Activated CD4-positive, alpha-beta memory T cell treated with anti-CD3 and anti-CD28 coated beads, Interleukin-2, amount 10 ng/mL, durations not matched to agents 7 days and 5 days (primary cell): Measurements from ENCODE around the gene CDH22. TPM values are rescaled to one million over a fixed set of nuclear protein-coding genes. Genes with fewer than 3 reads are reported as not detected.

Source experiments
- CTCF ChIA-PET: fragments of 350-600 bp; sonication (Branson Sonifier 250); formaldehyde crosslinking; loops from one replicate; lab custom pipeline; 2021; ENCODE audit warnings: antibody characterized with exemption, inconsistent platforms; lab: Charles Lee
- POLR2A ChIA-PET: fragments of 350-600 bp; sonication (Branson Sonifier 250); formaldehyde crosslinking; loops from one replicate; lab custom pipeline; 2021; ENCODE audit warnings: antibody characterized with exemption; lab: Charles Lee
- DNase-seq: peaks from one replicate; pipeline ENCODE4 v3.0.0-alpha.2; 2020
- H3K27ac Mint-ChIP-seq: one replicate; pipeline ENCODE4 v1.8.0; 2021; ENCODE audit warnings: mild to moderate bottlenecking, mixed read lengths
- H3K27me3 Mint-ChIP-seq: one replicate; pipeline ENCODE4 v1.8.0; 2021; ENCODE audit warnings: mixed read lengths
- H3K36me3 Mint-ChIP-seq: one replicate; pipeline ENCODE4 v1.8.0; 2021; ENCODE audit warnings: low read depth, mixed read lengths
- H3K4me1 Mint-ChIP-seq: one replicate; pipeline ENCODE4 v1.8.0; 2021; ENCODE audit warnings: mixed read lengths
- H3K4me3 Mint-ChIP-seq: one replicate; pipeline ENCODE4 v1.8.0; 2021; ENCODE audit warnings: mild to moderate bottlenecking, mixed read lengths
- H3K9me3 Mint-ChIP-seq: one replicate; pipeline ENCODE4 v1.8.0; 2021; ENCODE audit warnings: mixed read lengths
- total RNA-seq, 2 experiments: library from RNA; stranded (reverse); gene quantifications; one replicate each; pipeline ENCODE4 v1.2.3, GENCODE V29; 2021

CDH22 gene
- total RNA-seq, 2 experiments from 2014 or later, result not detected

DNA sequence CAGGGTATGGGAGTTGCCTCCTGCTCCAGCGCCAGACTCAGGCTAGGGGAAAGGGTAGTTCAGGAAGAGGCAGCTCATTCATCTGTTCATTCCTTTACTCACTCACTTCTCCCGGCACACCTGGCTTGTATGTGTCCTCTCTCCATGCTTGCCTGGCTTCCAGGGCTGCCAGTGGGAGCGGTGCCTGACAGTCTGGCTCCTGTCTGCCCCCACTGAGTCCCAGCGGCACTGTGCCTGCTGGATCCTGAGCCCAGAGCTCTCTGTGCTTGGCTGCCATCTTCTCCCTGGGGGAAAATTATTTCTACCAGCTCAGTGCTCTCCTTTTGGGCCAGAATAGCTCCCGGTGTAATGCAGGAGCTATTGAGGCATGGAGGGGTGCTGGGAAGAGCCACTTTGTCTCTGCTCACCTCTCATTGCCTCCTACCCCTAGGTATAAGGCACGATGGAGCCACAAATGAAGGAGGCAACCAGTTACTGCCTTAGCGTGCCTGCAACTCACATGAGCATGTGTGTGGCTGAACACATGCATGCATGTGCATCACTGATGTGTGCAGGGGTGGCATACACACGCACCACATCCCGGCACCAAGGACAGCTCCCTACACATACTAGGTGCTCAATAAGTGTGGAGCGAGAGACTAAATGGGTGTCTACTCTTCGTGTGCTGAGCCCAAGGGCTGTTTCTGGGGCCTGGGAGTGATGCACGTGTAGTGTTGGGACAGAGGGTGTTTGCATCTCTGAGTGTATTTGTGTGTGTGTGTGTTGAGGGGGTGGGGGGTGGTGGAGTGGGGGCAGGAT lies 46.6 kb downstream of the CDH22 start:
- peaks cover 11% of the 10 kb centered on the region for H3K27me3 Mint-ChIP-seq
- no peaks in the 10 kb centered on the region for H3K36me3 Mint-ChIP-seq
- H3K9me3 Mint-ChIP-seq, result no peaks in the 10 kb centered on the region
- no peak for DNase-seq
- CTCF ChIA-PET, result no interaction called here
- H3K4me3 Mint-ChIP-seq, result no peak overlapping the region
- POLR2A ChIA-PET, result interaction anchor here (0.6 kb wide), 1 partner anchor 103 kb away, joined by 3 read pairs; no protein-coding TSS in a partner anchor
- no peaks in the 10 kb centered on the region for H3K4me1 Mint-ChIP-seq
- no peak overlapping the region for H3K27ac Mint-ChIP-seq

- peaks cover 11% of the 10 kb centered on the region for H3K27me3 Mint-ChIP-seq
- H3K4me3 Mint-ChIP-seq, result no peak overlapping the region
- H3K9me3 Mint-ChIP-seq, result no peaks in the 10 kb centered on the region
- DNase-seq, result no peak
- CTCF ChIA-PET, result no interaction called here
- H3K4me1 Mint-ChIP-seq, result no peaks in the 10 kb centered on the region
- POLR2A ChIA-PET, result no interaction called here
- H3K36me3 Mint-ChIP-seq, result no peaks in the 10 kb centered on the region
- no peak overlapping the region for H3K27ac Mint-ChIP-seq
Measured at GRCh38 chr20:46260936-46261454, 47.3 kb downstream of the CDH22 start.

DNA sequence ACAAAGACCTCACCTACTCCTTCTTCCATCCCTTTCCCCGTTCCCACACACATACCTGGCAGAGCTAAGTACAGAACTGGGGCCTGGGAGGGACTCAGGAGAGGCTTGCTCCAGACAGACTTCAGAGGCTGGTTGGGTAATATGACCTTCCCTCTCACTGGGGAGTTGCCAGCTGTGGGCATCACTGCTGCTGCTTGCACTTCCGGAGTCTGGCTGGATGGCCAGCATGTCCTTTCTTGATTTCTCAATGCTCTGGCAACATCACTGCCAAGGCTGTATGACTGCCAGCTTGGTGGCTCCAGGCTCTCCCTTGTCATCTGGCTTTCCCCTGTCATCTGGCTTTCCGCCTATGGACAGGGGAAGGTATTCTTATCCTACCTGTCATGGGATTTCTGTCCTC lies 47.8 kb downstream of the CDH22 start:
- Mint-ChIP-seq H3K9me3 (no peaks in the 10 kb centered on the region), H3K4me1 (no peaks in the 10 kb centered on the region), H3K4me3 (no peak overlapping the region), H3K36me3 (no peaks in the 10 kb centered on the region), H3K27me3 (peaks cover 11% of the 10 kb centered on the region), H3K27ac (no peak overlapping the region)
- DNase-seq, result no peak
- ChIA-PET POLR2A (no interaction called here), CTCF (no interaction called here)

DNA sequence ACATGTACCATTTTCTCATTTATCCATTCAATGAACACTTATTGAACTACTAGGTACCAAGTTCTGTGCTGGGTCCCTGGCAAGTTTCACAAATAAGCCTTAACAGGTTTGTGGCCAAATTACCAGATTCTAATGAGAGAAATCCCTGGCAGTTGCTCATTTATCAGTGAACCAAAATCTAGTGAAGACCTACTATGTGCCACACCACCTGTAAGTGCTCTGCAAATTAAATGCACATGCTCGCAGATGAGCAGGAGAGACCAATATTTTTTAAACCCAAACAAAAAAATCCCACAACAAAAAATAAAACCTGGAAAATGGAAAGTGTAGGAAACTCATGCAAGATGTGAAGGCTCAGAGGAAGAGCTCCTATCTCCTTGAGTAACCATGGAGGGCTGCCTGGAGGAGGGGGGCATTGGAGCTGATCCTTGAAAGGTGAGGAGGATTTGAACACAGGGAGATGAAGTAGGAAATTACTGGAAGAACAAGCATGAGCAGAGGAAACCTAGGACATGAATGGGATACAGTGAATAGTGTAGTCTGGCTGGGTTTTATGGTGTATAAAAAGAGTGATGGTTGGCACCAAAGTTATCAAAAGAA lies 48.9 kb downstream of the CDH22 start:
- DNase-seq, result no peak
- Mint-ChIP-seq H3K36me3 (no peaks in the 10 kb centered on the region), H3K27me3 (peaks cover 12% of the 10 kb centered on the region), H3K9me3 (no peaks in the 10 kb centered on the region), H3K4me1 (no peaks in the 10 kb centered on the region), H3K27ac (no peak overlapping the region), H3K4me3 (no peak overlapping the region)
- POLR2A ChIA-PET, result no interaction called here
- CTCF ChIA-PET, result no interaction called here

- no peak overlapping the region for H3K27ac Mint-ChIP-seq
- H3K4me1 Mint-ChIP-seq, result no peaks in the 10 kb centered on the region
- no peak overlapping the region for H3K4me3 Mint-ChIP-seq
- H3K27me3 Mint-ChIP-seq, result peaks cover 16% of the 10 kb centered on the region
- H3K9me3 Mint-ChIP-seq, result no peaks in the 10 kb centered on the region
- no peaks in the 10 kb centered on the region for H3K36me3 Mint-ChIP-seq
- no peak for DNase-seq
- POLR2A ChIA-PET, result interaction anchor here (0.6 kb wide), 1 partner anchor 210 kb away, joined by 3 read pairs; no protein-coding TSS in a partner anchor
- CTCF ChIA-PET, result no interaction called here
Measured at GRCh38 chr20:46257887-46258286, 50.4 kb downstream of the CDH22 start.

- CTCF ChIA-PET, result no interaction called here
- Mint-ChIP-seq H3K4me1 (no peaks in the 10 kb centered on the region), H3K36me3 (no peaks in the 10 kb centered on the region), H3K27me3 (peaks cover 30% of the 10 kb centered on the region), H3K27ac (no peak overlapping the region), H3K4me3 (no peak overlapping the region), H3K9me3 (no peaks in the 10 kb centered on the region)
- POLR2A ChIA-PET, result no interaction called here
- no peak for DNase-seq
Measured at GRCh38 chr20:46256293-46256692, 52.0 kb downstream of the CDH22 start.

- POLR2A ChIA-PET, result no interaction called here
- Mint-ChIP-seq H3K4me1 (no peaks in the 10 kb centered on the region), H3K4me3 (no peak overlapping the region), H3K27ac (no peak overlapping the region), H3K36me3 (no peaks in the 10 kb centered on the region), H3K27me3 (peaks cover 32% of the 10 kb centered on the region), H3K9me3 (no peaks in the 10 kb centered on the region)
- DNase-seq, result no peak
- CTCF ChIA-PET, result no interaction called here
Measured at GRCh38 chr20:46255440-46256104, 52.7 kb downstream of the CDH22 start.

DNA sequence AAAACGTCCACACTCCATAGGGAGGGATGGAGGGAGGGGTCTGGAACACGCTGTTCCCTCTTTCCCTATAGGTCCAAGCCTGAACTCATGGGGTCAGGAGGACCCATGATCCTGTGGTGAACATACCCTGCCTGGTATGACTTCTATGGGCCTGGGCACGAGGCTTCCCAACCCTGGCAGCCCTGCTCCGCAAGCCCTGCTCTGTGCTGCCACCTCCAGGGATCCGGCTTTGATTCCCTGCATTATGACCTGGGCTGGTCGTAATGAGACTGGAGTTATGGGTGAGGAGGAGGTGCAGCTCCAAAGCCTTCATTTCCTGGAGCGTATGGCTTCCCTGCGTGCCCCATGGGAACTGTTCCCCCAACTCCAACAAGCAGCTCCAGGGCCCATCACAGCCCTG lies 54.9 kb downstream of the CDH22 start:
- H3K4me3 Mint-ChIP-seq, result no peak overlapping the region
- no peaks in the 10 kb centered on the region for H3K36me3 Mint-ChIP-seq
- no peaks in the 10 kb centered on the region for H3K9me3 Mint-ChIP-seq
- peaks cover 47% of the 10 kb centered on the region for H3K27me3 Mint-ChIP-seq
- H3K4me1 Mint-ChIP-seq, result no peaks in the 10 kb centered on the region
- CTCF ChIA-PET, result no interaction called here
- POLR2A ChIA-PET, result no interaction called here
- no peak for DNase-seq
- H3K27ac Mint-ChIP-seq, result no peak overlapping the region

GRCh38 chr20:46252352-46253091 lies 55.8 kb downstream of the CDH22 start:
- POLR2A ChIA-PET, result no interaction called here
- Mint-ChIP-seq H3K4me1 (no peaks in the 10 kb centered on the region), H3K27me3 (peaks cover 54% of the 10 kb centered on the region)

GRCh38 chr20:46251211-46251673 lies 57.1 kb downstream of the CDH22 start:
- H3K9me3 Mint-ChIP-seq, result no peaks in the 10 kb centered on the region
- peaks cover 7% of the 10 kb centered on the region for H3K4me1 Mint-ChIP-seq
- ChIA-PET POLR2A (no interaction called here), CTCF (no interaction called here)
- H3K27me3 Mint-ChIP-seq, result peaks cover 66% of the 10 kb centered on the region
- H3K4me3 Mint-ChIP-seq, result no peak overlapping the region
- no peak for DNase-seq
- no peak overlapping the region for H3K27ac Mint-ChIP-seq
- no peaks in the 10 kb centered on the region for H3K36me3 Mint-ChIP-seq

More at GRCh38 chr20:46252352-46253091, 55.8 kb downstream of the CDH22 start:
- no peak overlapping the region for H3K27ac Mint-ChIP-seq
- CTCF ChIA-PET, result no interaction called here
- no peaks in the 10 kb centered on the region for H3K36me3 Mint-ChIP-seq
- no peak for DNase-seq
- H3K4me3 Mint-ChIP-seq, result no peak overlapping the region
- no peaks in the 10 kb centered on the region for H3K9me3 Mint-ChIP-seq

DNA sequence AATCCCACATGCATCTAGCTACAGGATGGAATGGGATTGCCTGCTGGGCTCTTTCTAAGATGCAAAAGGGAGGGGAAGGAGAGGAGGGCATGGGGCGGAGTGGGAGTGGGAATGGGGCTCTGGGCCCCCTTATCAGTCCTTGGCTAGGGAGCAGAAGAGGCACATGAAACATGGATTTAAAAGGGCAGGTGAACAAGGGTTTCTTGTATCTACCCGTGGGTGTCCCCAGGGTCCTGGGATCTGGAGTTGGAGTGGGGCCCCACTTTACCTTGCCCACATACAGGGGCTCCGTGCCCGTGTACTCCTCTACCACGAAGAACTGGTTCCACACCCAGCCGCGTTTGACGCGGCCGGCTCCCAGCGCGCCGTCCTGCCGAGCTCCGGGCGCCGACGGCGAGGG lies 57.5 kb downstream of the CDH22 start:
- H3K27me3 Mint-ChIP-seq, result peaks cover 70% of the 10 kb centered on the region
- no peak for DNase-seq
- H3K27ac Mint-ChIP-seq, result no peak overlapping the region
- H3K4me3 Mint-ChIP-seq, result no peak overlapping the region
- CTCF ChIA-PET, result no interaction called here
- H3K9me3 Mint-ChIP-seq, result no peaks in the 10 kb centered on the region
- H3K4me1 Mint-ChIP-seq, result peaks cover 7% of the 10 kb centered on the region
- H3K36me3 Mint-ChIP-seq, result no peaks in the 10 kb centered on the region
- POLR2A ChIA-PET, result no interaction called here

- ChIA-PET CTCF (no interaction called here), POLR2A (no interaction called here)
- Mint-ChIP-seq H3K27me3 (peaks cover 76% of the 10 kb centered on the region), H3K36me3 (no peaks in the 10 kb centered on the region), H3K4me1 (peaks cover 7% of the 10 kb centered on the region), H3K9me3 (no peaks in the 10 kb centered on the region), H3K4me3 (no peak overlapping the region), H3K27ac (no peak overlapping the region)
- DNase-seq, result no peak
Measured at GRCh38 chr20:46249671-46250070, 58.6 kb downstream of the CDH22 start.

- no peak for DNase-seq
- Mint-ChIP-seq H3K27ac (no peak overlapping the region), H3K4me1 (peaks cover 7% of the 10 kb centered on the region), H3K27me3 (peaks cover 57% of the 10 kb centered on the region), H3K9me3 (no peaks in the 10 kb centered on the region), H3K4me3 (no peak overlapping the region), H3K36me3 (no peaks in the 10 kb centered on the region)
- ChIA-PET CTCF (no interaction called here), POLR2A (no interaction called here)
Measured at GRCh38 chr20:46246559-46246958, 61.7 kb downstream of the CDH22 start.
